Dermis blood vessel endothelial cell (primary cell): ENCODE data around the gene MYD88. TPM values are rescaled to one million over a fixed set of nuclear protein-coding genes. Genes with fewer than 3 reads are reported as not detected.
"Not testable (repeated sequence)": the region's sequence is repeated elsewhere in the genome, so short reads cannot be mapped to it uniquely, and the experiment has no call there.

ENCODE experiments used
- DNase-seq: peaks from one replicate; pipeline ENCODE4 v3.0.0; 2010
- total RNA-seq: library from RNA; depleted of rRNA; stranded (reverse); fragments of >200 nt; gene quantifications from 2 replicates; pipeline ENCODE4 v1.2.3, GENCODE V29; 2014

The MYD88 gene
- total RNA-seq, 1 donor from 2014 or later = 29.3 TPM

DNA sequence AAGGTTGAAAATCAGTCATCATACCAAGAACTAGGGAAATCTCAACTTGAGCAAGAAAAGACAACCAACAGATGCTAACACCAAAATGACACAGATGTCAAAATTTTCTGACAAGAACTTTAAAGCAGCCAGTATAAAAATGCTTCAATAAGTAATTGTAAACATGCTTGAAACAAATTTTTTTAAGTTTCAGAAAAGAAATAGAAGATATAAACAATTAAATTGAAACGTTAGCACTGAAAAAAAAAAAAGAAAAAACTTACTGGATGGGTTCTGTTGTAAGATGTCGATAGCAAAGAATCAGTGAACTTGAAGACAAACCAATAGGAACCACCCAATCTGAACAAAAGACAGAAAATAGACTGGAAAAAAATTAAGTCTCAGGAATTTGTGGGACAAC is 8.0 kb downstream of the MYD88 start:
- no peak for DNase-seq

- DNase-seq = no peak
These were observed 9.0 kb downstream of the MYD88 start for GRCh38 chr3:38147421-38147820.

DNA sequence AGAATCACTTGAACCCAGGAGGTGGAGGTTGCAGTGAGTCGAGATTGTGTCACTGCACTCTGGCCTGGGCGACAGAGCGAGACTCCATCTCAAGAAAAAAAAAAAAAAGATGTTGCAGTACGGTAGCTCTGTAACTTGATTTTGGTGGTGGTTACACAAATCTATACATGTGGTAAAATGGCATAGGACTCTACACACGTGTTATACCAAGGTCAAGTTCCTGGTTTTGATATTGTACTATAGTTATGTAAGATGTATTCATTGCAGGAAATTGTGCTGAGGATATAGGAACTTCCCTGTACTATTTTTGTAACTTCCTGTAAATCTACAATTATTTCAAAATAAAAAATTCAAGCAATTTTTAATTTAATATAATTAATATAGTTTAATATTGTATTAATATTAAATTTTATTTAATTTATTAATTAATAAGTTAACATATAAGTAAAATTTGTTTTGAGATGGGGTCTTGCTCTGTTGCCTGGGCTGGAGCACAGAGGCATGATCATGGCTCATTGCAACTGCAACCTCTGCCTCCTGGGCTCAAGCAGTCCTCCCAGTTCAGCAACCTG is 9.9 kb downstream of the MYD88 start:
- DNase-seq = no peak

DNA sequence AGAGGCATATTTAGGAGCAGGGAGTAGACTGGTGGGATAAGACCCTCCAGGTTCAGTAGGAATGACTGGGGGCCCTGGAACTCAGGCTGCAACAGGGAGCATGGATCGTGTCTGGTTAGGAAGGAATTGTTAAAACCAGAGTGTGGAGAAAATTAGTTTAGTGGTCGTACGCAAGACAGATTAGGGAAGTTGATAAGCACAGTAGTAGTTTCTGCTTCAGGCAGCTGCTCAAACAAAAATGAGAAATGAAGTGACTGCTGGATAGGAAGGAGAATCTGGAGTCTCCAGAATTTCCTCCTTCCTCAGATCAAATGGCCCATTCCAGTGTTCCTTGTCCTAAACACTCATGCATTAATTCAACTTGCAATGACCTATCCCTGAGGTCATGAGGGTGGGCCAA is 11.2 kb downstream of the MYD88 start:
- no peak for DNase-seq

GRCh38 chr3:38150780-38151528 is 12.5 kb downstream of the MYD88 start:
- no peak for DNase-seq

DNA sequence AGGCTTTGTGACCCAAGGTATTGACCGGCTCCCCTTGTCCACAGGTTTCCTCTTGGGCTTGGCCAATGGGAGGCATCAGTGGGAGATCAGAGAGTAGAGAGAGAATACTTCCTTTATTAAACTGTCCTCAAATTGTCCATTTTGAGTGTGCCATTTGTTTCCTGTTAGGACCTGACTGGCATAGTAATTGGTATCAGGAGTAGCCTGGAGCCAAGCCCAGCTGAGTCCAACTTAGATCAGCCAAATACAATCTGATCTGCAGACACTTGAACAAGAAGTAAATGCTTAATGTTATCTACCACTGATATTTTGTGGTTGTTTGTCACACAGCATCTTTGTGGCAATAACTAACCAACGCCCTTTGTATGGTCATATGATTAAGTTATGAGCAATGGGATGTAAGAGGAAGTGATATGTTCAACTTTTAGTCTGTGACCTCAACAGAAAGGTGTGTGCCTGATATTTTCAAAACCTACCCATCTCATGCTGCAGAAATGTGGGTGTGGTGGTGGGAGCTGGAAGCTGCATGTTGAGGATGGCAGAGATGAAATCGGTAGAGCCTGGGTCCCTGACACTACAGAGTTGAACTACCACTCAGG is 13.3 kb downstream of the MYD88 start:
- DNase-seq = no peak

- DNase-seq = no peak
These were observed 14.1 kb downstream of the MYD88 start for GRCh38 chr3:38152609-38153008.

DNA sequence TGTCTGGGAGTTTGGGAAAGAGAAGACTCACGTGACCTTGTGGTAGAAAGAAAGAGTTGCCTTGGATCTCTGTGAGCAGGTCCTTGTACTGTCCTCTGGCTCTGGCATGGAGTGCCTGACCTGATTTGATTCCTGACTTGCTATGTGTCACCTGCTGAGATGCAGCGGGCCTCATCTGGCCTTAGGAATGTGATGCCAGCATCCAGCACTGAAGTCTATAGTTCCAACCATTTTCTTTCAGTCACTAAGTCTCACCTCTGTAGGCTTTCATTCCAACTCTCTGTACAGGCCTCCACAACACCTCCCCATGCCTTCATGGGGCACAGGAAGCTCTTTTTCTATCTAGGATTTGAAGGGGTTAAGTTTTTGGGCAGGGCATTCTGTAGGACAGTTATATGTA is 14.8 kb downstream of the MYD88 start:
- no peak for DNase-seq

GRCh38 chr3:38154033-38154494 is 15.6 kb downstream of the MYD88 start:
- peak; percentile 46 for DNase-seq

DNA sequence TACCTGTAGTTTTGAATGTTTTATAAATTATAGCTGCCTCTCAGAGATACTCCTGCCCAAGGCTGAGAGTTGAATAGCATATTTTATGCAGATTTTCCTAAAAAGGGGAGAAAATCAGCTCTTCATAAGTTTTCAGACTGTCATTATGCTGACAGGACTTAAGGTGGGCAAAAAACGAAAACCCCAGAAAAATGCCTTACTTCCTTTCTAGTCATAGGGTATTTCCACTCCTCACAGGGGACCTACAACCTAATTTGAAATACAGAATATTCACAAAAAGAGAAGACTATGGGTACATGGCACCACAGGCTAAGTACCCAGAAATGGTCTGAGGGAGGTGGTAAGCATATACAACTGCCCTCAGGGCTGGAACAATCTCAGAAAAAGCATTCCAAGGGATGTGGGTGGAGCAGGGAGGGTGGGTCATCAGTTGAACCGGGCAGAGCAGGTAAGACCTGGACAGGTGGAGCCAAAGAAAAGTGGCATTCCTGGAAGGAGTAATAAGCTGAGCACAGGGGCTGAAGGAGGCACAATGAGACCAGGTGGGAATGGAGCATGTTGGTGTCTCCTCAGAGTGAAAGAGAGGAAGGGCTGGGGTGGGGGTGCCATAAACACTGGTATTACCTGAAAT is 16.3 kb downstream of the MYD88 start:
- DNase-seq = no peak

DNA sequence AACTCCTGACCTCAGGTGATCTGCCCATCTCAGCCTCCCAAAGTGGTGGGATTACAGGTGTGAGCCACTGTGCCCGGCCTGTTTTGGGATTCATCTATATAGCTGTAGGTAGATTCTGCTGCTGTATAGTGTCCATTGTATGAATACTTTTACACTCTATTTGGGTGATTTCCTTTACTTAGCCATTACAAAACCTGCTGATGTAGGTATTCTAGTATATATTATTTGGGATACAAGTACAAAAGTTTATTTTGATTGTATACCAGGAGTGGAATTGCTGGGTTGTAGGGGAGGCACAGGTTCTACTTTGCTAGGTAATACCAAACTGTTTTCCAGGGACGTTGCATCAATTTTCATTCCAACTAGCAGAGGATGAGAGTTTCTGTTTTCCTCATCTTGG is 17.4 kb downstream of the MYD88 start:
- DNase-seq = no peak

- no peak for DNase-seq
These were observed 18.7 kb downstream of the MYD88 start for GRCh38 chr3:38157117-38157516.

GRCh38 chr3:38157595-38157994 is 19.1 kb downstream of the MYD88 start:
- no peak for DNase-seq

GRCh38 chr3:38158472-38158871 is 20.0 kb downstream of the MYD88 start:
- no peak for DNase-seq

DNA sequence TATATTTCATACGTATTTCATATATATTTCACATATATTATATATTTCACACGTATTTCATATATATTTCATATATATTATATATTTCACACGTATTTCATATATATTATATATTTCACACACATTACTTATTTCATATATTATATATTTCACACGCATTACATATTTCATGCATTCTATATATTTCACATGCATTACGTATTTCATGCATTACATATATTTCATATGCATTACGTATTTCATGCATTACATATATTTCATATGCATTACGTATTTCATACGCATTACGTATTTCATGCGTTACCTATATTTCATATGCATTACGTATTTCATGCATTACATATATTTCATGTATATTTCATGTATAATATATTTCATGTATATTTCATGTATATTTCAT is 22.2 kb downstream of the MYD88 start:
- not testable (repeated sequence) for DNase-seq

DNA sequence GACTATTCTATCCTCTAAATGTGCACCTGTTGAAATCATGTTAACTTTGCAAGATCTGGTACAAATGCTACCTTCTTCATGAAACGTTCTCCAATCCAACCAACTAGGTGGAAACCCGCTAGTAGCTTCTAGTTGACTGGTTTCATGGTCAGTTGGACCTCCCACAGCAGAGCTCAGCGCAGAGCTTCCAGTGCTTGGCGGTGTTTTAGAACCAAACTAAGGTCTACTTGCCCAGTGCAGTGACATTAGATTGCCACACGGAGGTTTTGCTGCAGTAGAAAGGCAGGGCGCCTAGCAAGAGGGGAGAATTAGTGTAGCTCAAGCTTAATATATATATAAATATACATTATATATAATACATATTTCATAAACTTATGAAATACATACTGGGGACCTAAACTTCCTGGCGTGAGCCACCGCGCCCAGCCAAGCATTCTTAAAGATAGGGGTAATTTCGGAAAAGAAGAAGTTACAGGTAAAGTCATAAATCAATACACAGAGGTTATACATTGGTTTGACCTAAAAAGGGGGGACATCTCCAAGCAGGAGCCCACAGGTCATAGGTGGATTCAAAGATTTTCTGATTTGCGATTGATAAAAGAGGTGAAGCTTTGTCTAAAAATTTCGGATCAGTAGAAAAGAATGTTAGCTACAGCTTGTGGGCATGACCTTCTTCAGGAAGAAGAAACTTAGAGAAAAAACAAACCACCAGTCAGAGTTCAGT is 24.8 kb downstream of the MYD88 start:
- DNase-seq = peak; percentile 19

- DNase-seq = no peak
These were observed 25.6 kb downstream of the MYD88 start for GRCh38 chr3:38163841-38164642.

GRCh38 chr3:38164643-38164951 is 26.1 kb downstream of the MYD88 start:
- no peak for DNase-seq

DNA sequence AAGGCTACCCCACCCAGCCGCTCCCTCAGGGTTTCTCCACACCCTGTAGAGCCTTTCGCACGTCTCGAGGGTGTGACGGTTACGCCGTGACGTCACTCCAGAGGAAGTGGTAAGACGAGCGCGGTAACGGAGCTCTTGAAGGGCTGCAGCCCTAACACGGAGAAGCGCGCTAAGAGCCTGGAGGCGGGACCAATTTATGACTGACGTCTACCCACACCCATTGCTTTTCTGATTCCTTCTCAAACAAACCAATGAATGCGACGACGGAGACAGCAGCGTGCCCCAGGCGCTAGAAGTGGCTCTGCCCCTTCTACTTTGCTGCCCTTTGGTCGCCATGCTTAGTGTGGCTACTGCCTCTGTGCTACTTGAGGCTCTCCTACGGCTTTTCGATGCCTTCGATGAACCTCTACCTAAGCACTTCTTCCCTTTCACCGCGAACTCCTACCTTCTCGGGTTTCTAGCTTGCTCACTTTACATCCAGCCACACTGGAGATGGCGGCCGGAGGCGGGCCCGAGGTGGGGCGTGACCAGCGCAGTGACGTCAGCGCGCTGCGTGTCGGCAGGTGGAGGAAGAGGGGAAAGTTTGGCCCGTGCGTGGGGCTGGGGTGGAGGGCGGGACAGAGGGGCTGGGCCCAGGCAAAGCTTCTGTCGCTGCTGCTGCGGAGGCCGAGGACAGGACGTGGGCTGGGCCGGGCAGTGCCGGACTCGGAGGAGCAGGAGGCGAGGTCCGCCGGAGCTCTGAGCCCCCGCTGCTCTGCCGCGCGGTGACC is 26.7 kb downstream of the MYD88 start, which contains the start of gene OXSR1:
Gene OXSR1, plus strand, starts transcription at position 586 of the 770 bp plus-strand sequence. CDS start 340 bp downstream, outside the sequence.
- peak; percentile 100 for DNase-seq

- peak; percentile 32 for DNase-seq
These were observed 27.4 kb downstream of the MYD88 start for GRCh38 chr3:38165722-38166387.

DNA sequence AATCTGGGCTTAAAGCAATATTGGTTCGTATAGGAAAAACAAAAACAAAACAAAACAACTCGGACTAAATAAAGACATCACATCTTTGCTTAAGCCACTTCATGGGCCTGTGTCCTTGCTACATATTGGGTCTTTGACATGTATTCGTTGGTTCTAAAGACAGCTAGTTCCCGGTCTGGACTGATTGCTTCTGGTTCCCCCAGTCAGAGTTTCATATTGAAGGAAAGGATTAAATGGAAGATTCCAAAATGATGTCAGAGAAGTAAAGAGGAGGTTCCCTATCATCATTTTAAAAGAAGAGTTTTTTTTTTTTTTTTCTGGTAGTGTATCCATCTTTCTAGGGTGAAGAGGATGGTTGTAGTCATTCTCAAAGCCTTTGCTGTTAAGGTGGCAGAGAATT is 29.1 kb downstream of the MYD88 start:
- DNase-seq = no peak
